Neuron (in vitro differentiated cells): ENCODE results near the gene KCTD3.

ENCODE experiments used
- H2AFZ ChIP-seq: one replicate; pipeline ENCODE4 v1.6.1; 2013; ENCODE audit warnings: low read depth, mild to moderate bottlenecking, inconsistent platforms, low read length, moderate library complexity
- H3K27me3 ChIP-seq: one replicate; pipeline ENCODE4 v1.6.1; 2013; ENCODE audit warnings: low read length; ENCODE audit not compliant: insufficient read depth
- H3K36me3 ChIP-seq: one replicate; pipeline ENCODE4 v1.6.1; 2013; ENCODE audit warnings: low read length; ENCODE audit not compliant: insufficient read depth
- H3K4me1 ChIP-seq: one replicate; pipeline ENCODE4 v1.6.1; 2013; ENCODE audit warnings: low read length; ENCODE audit not compliant: insufficient read depth
- H3K4me3 ChIP-seq: 2 replicates; pipeline ENCODE4 v1.5.1; 2013; ENCODE audit warnings: mild to moderate bottlenecking, low read length, moderate library complexity
- H3K9me3 ChIP-seq: one replicate; pipeline ENCODE4 v1.6.1; 2013; ENCODE audit warnings: low read length

Gene KCTD3

DNA sequence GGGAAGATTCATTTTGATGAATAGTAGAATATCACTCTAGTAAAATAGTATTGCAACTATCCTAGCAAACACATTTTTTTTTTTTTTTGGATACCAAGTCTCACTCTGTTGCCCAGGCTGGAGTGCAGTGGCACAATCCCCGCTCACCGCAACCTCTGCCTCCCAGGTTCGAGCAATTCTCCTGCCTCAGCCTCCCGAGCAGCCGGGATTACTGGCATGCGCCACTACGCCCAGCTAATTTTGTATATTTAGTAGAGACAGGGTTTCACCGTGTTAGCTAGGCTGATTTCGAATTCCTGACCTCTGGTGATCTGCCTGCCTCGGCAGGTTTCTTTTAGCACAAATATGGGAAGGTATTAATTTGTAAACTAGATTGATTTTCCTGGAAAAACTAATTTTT, 33.8 kb downstream of the KCTD3 start:
- H3K27me3 ChIP-seq, result no peaks in the 10 kb centered on the region
- no peaks in the 10 kb centered on the region for H3K4me1 ChIP-seq
- no peak overlapping the region for H3K4me3 ChIP-seq
- H3K36me3 ChIP-seq, result peaks cover 35% of the 10 kb centered on the region
- peaks cover 2% of the 10 kb centered on the region for H3K9me3 ChIP-seq
- H2AFZ ChIP-seq, result no peak overlapping the region

DNA sequence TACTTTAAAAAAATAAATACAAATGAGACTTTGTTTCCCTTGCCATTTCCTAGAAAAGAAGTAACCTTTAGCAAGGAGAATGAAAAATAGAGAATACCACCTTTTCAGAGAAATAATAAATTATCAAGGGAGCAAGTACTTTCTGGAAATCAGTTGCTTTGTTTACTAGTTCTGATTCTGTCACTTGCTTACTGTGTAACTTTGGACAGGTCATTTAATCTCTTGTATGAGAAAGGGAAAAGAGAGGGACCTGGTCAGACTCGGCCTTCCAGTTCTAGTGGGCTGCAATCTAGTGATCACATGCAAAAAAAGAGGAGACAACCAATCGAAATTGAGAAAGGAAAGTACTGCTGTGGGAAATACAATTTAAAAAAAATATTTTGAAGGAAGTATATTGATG, 34.2 kb downstream of the KCTD3 start:
- no peaks in the 10 kb centered on the region for H3K27me3 ChIP-seq
- no peaks in the 10 kb centered on the region for H3K4me1 ChIP-seq
- no peak overlapping the region for H2AFZ ChIP-seq
- H3K36me3 ChIP-seq, result peaks cover 35% of the 10 kb centered on the region
- peaks cover 2% of the 10 kb centered on the region for H3K9me3 ChIP-seq
- H3K4me3 ChIP-seq, result no peak overlapping the region

DNA sequence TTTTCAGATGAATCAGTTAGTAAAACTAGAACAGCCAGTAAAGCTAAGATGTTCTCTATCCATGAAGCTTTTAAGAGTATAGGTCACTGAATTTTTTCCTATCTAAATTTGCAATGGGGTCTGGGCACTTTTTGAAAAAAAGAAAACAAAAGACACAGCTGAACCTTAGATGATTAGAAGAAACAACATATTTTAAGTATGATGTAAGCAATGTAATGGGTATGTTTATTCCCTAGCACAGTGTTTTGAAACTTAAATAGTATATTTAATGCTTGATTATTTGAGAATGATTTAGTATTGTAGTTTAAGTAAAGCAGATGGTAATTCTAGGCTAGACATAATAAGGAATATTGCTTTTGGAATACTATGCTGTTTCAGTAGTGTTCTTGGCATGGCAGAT, 36.2 kb downstream of the KCTD3 start:
- Histone ChIP-seq H3K9me3 (no peaks in the 10 kb centered on the region), H3K4me1 (no peaks in the 10 kb centered on the region), H3K27me3 (no peaks in the 10 kb centered on the region), H3K36me3 (peaks cover 29% of the 10 kb centered on the region), H2AFZ (no peak overlapping the region), H3K4me3 (no peak overlapping the region)

DNA sequence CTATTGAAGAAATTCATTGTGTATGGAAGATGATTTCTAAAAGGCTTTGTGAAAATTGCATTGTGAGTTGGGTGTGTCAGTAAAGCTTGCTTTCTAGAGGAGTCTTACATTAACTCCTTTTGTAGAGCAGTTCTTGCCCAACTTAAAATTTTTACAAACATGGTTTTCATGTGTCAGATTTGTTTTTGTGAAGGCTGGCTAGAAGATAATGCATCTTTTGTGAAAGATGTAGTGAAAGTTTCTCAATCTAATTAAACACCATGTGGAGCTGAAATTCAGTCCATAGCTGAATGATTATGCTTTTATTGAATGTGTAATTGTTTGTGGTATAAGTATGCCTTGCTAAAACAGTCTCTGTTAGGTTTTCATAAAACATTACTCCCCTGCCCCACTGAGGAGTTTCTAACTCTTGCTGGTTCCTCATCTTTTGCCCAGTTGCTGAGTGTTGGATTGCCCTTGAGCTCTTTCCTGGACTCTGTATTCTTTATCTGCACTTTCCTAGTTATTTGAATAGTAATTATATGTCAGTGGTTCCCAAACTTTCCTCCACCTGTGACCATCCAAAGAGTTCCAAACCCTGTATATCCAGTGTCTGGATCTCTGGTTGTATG, 38.0 kb downstream of the KCTD3 start:
- H3K4me3 ChIP-seq, result no peak overlapping the region
- no peaks in the 10 kb centered on the region for H3K9me3 ChIP-seq
- H3K36me3 ChIP-seq, result peaks cover 41% of the 10 kb centered on the region
- no peaks in the 10 kb centered on the region for H3K27me3 ChIP-seq
- H3K4me1 ChIP-seq, result no peaks in the 10 kb centered on the region
- H2AFZ ChIP-seq, result no peak overlapping the region

DNA sequence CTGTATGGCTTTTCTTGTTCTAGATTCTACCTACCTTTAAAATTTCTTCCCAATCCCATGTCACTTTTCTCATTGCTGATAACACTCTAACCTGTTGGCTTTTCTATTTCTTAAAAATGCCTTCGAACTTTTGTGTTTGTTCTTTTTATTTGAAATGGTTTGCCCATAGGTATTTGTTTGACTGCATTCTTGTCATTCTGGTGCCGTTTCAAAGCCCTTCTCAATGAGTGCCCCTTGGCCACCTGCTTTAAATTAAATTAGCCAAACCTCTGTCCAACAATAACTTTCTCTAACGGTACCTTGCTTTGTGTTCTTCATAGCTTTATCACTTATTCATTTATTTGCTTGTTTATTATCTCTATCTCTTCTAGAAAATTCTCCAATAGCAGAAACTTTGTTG, 38.9 kb downstream of the KCTD3 start:
- Histone ChIP-seq H3K4me3 (no peak overlapping the region), H3K9me3 (no peaks in the 10 kb centered on the region), H2AFZ (no peak overlapping the region), H3K4me1 (no peaks in the 10 kb centered on the region), H3K27me3 (no peaks in the 10 kb centered on the region), H3K36me3 (peaks cover 44% of the 10 kb centered on the region)

DNA sequence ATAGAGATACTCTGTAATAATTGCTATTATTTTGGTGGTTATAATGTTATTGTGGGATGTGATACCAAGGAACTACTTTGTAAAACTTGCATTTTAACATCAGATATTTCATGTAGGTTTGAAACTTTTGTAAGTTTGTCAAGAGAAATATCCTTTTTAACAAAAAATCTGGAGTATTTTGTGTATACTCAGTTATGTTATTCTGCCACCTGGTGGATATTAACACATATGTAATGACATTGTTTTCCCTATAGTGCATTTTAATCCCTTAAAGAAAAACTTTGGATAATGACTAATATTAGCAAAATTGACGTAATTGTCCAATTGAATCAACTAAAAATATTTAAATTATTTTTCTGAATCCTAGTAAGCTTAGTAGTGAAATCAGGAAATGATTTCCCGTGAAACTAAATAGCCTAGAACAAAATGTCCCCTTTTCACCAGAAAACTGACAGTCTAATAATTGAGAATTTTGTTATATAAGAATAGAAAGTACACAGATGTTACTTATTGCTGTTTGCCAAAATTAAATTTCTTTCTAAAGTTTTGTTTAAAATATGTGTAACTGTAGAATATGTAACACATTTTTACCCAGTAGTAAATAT, 39.6 kb downstream of the KCTD3 start:
- peaks cover 39% of the 10 kb centered on the region for H3K36me3 ChIP-seq
- H3K9me3 ChIP-seq, result no peaks in the 10 kb centered on the region
- H3K27me3 ChIP-seq, result no peaks in the 10 kb centered on the region
- H2AFZ ChIP-seq, result no peak overlapping the region
- H3K4me3 ChIP-seq, result no peak overlapping the region
- H3K4me1 ChIP-seq, result no peaks in the 10 kb centered on the region

DNA sequence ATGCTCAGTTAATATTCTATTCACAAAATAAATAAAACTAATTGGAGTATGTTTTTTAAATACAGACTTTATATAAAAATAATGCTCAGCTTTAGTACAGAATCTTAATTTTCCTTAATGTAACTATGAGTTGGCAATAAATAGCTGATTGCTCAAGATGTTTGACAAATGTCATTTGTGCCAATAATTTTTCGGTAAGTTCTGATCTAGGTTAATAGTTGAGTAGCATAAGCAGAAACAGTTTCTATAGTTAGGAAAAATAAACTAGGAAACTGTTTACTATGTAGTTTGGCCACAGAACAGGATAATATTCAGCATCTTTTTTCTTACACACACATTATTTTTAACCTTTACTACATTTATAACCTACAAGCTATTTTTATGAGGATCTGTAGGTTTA, 40.3 kb downstream of the KCTD3 start:
- Histone ChIP-seq H3K36me3 (peaks cover 41% of the 10 kb centered on the region), H3K27me3 (no peaks in the 10 kb centered on the region), H3K4me3 (no peak overlapping the region), H3K4me1 (no peaks in the 10 kb centered on the region), H2AFZ (no peak overlapping the region), H3K9me3 (no peaks in the 10 kb centered on the region)

DNA sequence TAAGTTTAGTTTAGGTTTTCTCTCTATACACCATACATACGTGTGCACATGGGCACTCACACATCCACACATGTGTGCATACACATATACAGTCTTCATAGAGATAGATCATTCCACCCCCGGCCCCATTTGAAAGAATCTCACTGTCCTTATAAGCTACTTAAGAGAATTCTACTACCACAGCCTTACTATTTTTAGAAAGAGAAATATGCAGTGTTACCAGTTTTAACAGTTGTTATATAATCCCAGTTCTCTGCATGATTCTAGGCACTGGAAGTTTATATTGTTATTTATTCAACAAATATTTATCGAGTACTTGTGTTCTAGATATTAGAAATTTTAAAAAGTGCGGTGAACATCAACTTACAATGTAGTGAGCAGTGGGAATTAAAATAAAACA, 41.5 kb downstream of the KCTD3 start:
- Histone ChIP-seq H3K9me3 (peaks cover 9% of the 10 kb centered on the region), H2AFZ (no peak overlapping the region), H3K4me3 (no peak overlapping the region), H3K4me1 (no peaks in the 10 kb centered on the region), H3K27me3 (no peaks in the 10 kb centered on the region), H3K36me3 (peaks cover 47% of the 10 kb centered on the region)

DNA sequence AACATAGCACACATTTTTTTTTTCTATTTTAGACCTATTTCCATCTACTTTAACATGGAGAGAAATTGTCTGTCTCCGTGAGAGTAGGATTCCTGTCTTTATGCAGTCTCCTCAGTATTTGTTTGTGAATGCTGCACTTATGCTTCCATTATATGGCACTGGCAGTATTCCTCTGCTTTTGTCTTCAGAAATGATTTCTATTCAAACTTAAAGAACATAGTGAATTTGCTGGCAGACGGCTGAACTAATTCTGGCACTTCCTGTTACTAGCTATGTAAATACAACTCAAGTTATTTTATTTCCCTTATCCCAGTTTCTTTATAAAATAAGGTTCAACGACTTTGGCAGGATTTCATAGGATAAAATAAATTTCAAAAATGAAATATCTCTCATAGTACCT, 45.3 kb downstream of the KCTD3 start:
- peaks cover 46% of the 10 kb centered on the region for H3K36me3 ChIP-seq
- no peaks in the 10 kb centered on the region for H3K4me1 ChIP-seq
- no peak overlapping the region for H2AFZ ChIP-seq
- no peaks in the 10 kb centered on the region for H3K27me3 ChIP-seq
- peaks cover 10% of the 10 kb centered on the region for H3K9me3 ChIP-seq
- no peak overlapping the region for H3K4me3 ChIP-seq

DNA sequence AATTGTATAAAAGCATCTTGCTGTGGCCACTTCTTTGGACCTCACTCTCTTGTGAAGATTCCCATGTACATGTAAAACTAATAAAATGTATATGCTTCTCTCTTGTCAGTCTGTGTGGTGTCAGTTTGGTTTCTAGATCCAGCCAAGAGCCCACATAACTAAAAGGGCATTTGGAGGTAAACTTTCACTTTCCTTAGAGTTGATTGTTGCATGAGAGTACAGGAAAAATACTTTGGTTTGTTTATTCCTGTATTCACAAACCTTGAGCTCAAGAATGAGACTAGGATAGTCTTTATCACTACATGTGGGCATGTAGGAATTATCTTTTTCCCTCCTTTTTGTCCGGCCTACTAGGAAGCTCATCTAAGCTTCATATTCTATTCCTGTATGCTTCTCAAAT, 50.9 kb downstream of the KCTD3 start:
- Histone ChIP-seq H3K4me3 (no peak overlapping the region), H2AFZ (no peak overlapping the region), H3K27me3 (no peaks in the 10 kb centered on the region), H3K9me3 (peaks cover 8% of the 10 kb centered on the region), H3K36me3 (peaks cover 57% of the 10 kb centered on the region), H3K4me1 (no peaks in the 10 kb centered on the region)

DNA sequence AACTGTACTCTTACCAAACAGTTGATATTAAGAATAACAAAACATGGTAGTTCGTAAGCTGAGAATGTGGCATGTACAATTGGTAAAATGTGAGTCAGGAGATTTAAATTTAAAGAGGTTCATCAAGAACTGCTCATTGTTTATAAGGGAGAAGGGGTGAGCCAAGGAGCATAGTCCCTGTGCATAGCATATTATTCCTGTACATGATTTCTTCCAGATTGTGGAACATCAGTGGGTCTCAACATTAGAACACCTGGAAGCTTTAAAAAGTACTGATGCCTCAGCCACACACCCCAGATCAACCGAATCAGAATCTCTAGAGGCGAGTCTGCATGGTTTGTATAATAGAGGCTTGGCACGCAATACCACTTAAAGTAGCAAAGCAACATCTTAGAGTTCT, 56.1 kb downstream of the KCTD3 start:
- Histone ChIP-seq H3K9me3 (no peaks in the 10 kb centered on the region), H3K4me3 (no peak overlapping the region), H3K27me3 (no peaks in the 10 kb centered on the region), H2AFZ (no peak overlapping the region), H3K36me3 (peaks cover 45% of the 10 kb centered on the region), H3K4me1 (no peaks in the 10 kb centered on the region)

DNA sequence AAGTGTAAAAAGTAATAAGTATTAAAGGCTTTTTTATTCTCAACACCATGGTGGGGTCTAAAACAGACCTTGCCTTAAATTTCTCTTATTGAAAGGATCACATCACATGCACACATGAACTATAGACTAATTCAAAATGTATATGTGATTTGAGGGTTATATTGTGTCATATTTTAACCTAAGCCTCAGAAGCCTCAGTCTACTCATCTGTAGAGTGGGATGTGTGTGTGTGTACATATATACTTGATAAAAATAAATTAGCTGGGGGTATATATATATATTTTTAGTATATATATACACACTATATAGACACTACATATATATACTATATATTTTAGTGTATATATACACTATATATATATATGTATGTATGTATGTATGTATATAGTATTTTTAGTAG, 58.8 kb downstream of the KCTD3 start:
- H3K4me1 ChIP-seq, result no peaks in the 10 kb centered on the region
- no peak overlapping the region for H2AFZ ChIP-seq
- no peaks in the 10 kb centered on the region for H3K27me3 ChIP-seq
- no peaks in the 10 kb centered on the region for H3K9me3 ChIP-seq
- peaks cover 17% of the 10 kb centered on the region for H3K36me3 ChIP-seq
- no peak overlapping the region for H3K4me3 ChIP-seq

DNA sequence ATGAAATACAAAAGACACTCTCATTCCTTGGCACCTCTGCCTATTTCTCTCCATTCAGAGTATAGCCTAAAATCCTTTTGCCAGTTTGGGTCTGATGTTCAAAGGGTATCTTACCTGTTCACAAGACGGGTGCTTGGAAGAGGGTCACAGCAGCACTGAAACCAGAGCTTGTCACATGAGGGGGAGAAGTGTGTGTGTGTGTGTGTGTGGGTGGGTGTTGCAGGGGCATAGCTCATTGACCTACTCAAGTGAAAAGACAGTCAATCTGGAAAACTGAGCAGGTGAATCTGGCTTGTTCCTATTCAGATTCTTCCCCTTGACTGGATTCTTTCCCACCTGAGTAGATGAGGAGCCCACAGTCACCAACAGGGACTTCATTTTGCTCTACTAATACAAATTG, 63.9 kb downstream of the KCTD3 start:
- no peaks in the 10 kb centered on the region for H3K36me3 ChIP-seq
- H3K4me3 ChIP-seq, result no peak overlapping the region
- no peaks in the 10 kb centered on the region for H3K9me3 ChIP-seq
- H3K4me1 ChIP-seq, result no peaks in the 10 kb centered on the region
- no peaks in the 10 kb centered on the region for H3K27me3 ChIP-seq
- H2AFZ ChIP-seq, result no peak overlapping the region

DNA sequence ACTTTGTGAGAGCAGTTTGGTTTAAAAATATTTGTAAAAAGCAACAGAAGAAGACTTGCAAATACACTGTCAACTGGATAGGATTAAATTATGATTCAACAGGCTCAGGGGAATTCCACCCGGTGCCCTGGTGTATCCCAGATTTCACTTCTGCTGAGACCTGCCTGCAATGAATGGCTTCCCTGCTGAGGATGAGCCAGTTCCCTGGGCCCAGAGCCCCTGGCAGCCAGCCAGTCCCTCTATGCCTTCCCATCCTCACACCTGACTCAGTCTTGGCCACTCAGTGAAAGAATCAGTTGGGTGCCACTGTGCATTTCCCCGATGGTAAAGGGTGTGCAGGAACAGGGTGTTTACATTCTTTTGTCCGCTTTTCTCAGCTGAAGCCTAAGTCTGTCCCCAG, 64.4 kb downstream of the KCTD3 start:
- Histone ChIP-seq H3K4me3 (no peak overlapping the region), H3K9me3 (no peaks in the 10 kb centered on the region), H2AFZ (no peak overlapping the region), H3K27me3 (no peaks in the 10 kb centered on the region), H3K36me3 (no peaks in the 10 kb centered on the region), H3K4me1 (no peaks in the 10 kb centered on the region)
